HepG2 (cell line): ENCODE results near the gene AP2A2. TPM values are rescaled to one million over a fixed set of nuclear protein-coding genes. Genes with fewer than 3 reads are reported as not detected.

Source experiments
- AKNA ChIP-seq: sonication (generic); formaldehyde crosslinking; IDR thresholded peaks from 2 replicates; pipeline ENCODE4 v1.4.0; 2020; ENCODE audit warnings: missing genetic modification reagents, borderline replicate concordance
- MAFG ChIP-seq: sonication (generic); formaldehyde crosslinking; IDR thresholded peaks from 2 replicates; pipeline ENCODE4 v1.5.1; 2020; ENCODE audit warnings: mild to moderate bottlenecking, missing genetic modification reagents
- MXD1 ChIP-seq: sonication (generic); formaldehyde crosslinking; IDR thresholded peaks from 2 replicates; pipeline ENCODE4 v1.4.0; 2020; ENCODE audit warnings: mild to moderate bottlenecking, missing genetic modification reagents
- RFX5 ChIP-seq: IDR thresholded peaks from 2 replicates; pipeline ENCODE4 v1.6.1; 2011; ENCODE audit warnings: low read depth, low read length, improper control_type of control experiment
- SALL1 ChIP-seq: sonication (generic); formaldehyde crosslinking; IDR thresholded peaks from 2 replicates; pipeline ENCODE4 v1.8.0; 2022; ENCODE audit warnings: mild to moderate bottlenecking, missing genetic modification reagents
- SSRP1 ChIP-seq: IDR thresholded peaks from 2 replicates; pipeline ENCODE4 v1.6.1; 2016; ENCODE audit warnings: control low read depth
- TAF15 ChIP-seq: fragments of 200-400 bp; formaldehyde crosslinking; IDR thresholded peaks from one replicate; pipeline ENCODE4 v1.6.1; 2018; ENCODE audit warnings: mild to moderate bottlenecking, low read depth, low read length; ENCODE audit not compliant: poor library complexity, severe bottlenecking
- ZNF333 ChIP-seq: sonication (generic); formaldehyde crosslinking; IDR thresholded peaks from 2 replicates; pipeline ENCODE4 v1.4.0; 2020; ENCODE audit warnings: mild to moderate bottlenecking, missing genetic modification reagents, borderline replicate concordance
- ZNF550 ChIP-seq: sonication (generic); formaldehyde crosslinking; IDR thresholded peaks from 2 replicates; pipeline ENCODE4 v1.4.0; 2020; ENCODE audit warnings: mild to moderate bottlenecking, missing genetic modification reagents, borderline replicate concordance
- ZNF652 ChIP-seq: IDR thresholded peaks from 2 replicates; pipeline ENCODE4 v1.6.1; 2016; ENCODE audit warnings: low read depth, borderline replicate concordance
- ZNF672 ChIP-seq: sonication (generic); formaldehyde crosslinking; IDR thresholded peaks from 2 replicates; pipeline ENCODE4 v1.8.1; 2022; ENCODE audit warnings: missing genetic modification reagents
- ZNF792 ChIP-seq: IDR thresholded peaks from 2 replicates; pipeline ENCODE4 v1.6.1; 2016
- polyA plus RNA-seq, 8 experiments: library from polyadenylated mRNA; depleted of rRNA in 3 of 8; stranded (reverse) in 7 of 8; unstranded in 1 of 8; fragments of >200 nt; fragmentation: Illumina TruSeq in 4 of 8; extraction: Trizol in 4 of 8; gene quantifications; 2 replicates each; pipeline versions ENCODE4 v1.2.1 to v1.2.3, GENCODE V29; 2011 to 2016; ENCODE audit warnings: low read depth in 4 of 8, missing spikeins in 1 of 8, mixed read lengths in 1 of 8; ENCODE audit not compliant: insufficient read depth in 1 of 8
- total RNA-seq, 5 experiments: library from RNA; depleted of rRNA; stranded (reverse); fragments of >200 nt; fragmentation: Illumina TruSeq; extraction: Trizol; gene quantifications; 2 replicates each; pipeline ENCODE4 v1.2.3, GENCODE V29; 2016; ENCODE audit warnings: low read depth in 1 of 5
- TF ChIP-seq, protein P1 (sequence below): sonication (generic); formaldehyde crosslinking; IDR thresholded peaks from 2 replicates; pipeline ENCODE4 v1.4.0; 2020; ENCODE audit warnings: missing genetic modification reagents, mild to moderate bottlenecking, borderline replicate concordance
- TF ChIP-seq, protein P2 (sequence below): sonication (generic); formaldehyde crosslinking; IDR thresholded peaks from 2 replicates; pipeline ENCODE4 v1.4.0; 2020; ENCODE audit warnings: mild to moderate bottlenecking, missing genetic modification reagents

AP2A2 gene
- total and polyA plus RNA-seq, 2 of the 13 experiments (the other 11 are each of a cell fraction or from before 2014, with no cell fraction given) = 25.7 to 75.7 TPM

GRCh38 chr11:910044-910588 is 15.6 kb upstream of the AP2A2 start (continued):
- TF ChIP-seq RFX5 = no peak
- TF ChIP-seq MAFG (CRISPR knock-in tag) = 0 out of 2 replicates have a peak, but pooled peaks have one; percentile 49
- TF ChIP-seq, protein P1, sequence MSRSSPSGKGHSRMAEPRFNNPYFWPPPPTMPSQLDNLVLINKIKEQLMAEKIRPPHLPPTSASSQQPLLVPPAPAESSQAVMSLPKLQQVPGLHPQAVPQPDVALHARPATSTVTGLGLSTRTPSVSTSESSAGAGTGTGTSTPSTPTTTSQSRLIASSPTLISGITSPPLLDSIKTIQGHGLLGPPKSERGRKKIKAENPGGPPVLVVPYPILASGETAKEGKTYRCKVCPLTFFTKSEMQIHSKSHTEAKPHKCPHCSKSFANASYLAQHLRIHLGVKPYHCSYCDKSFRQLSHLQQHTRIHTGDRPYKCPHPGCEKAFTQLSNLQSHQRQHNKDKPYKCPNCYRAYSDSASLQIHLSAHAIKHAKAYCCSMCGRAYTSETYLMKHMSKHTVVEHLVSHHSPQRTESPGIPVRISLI (CRISPR knock-in tag) = 0 out of 2 replicates have a peak, but pooled peaks have one; percentile 47
- TF ChIP-seq ZNF792 = no peak
- TF ChIP-seq SSRP1 (CRISPR knock-in tag) = no peak
- TF ChIP-seq ZNF333 (CRISPR knock-in tag) = 0 out of 2 replicates have a peak, but pooled peaks have one; percentile 41
- no peak for TF ChIP-seq ZNF672 (CRISPR knock-in tag)
- no peak for TF ChIP-seq SALL1 (CRISPR knock-in tag)
- TF ChIP-seq MXD1 (CRISPR knock-in tag) = peak; percentile 67
- TF ChIP-seq ZNF550 (CRISPR knock-in tag) = no peak
- no peak for TF ChIP-seq ZNF652 (CRISPR knock-in tag)
- TF ChIP-seq TAF15 = peak; percentile 21
- TF ChIP-seq, protein P2, sequence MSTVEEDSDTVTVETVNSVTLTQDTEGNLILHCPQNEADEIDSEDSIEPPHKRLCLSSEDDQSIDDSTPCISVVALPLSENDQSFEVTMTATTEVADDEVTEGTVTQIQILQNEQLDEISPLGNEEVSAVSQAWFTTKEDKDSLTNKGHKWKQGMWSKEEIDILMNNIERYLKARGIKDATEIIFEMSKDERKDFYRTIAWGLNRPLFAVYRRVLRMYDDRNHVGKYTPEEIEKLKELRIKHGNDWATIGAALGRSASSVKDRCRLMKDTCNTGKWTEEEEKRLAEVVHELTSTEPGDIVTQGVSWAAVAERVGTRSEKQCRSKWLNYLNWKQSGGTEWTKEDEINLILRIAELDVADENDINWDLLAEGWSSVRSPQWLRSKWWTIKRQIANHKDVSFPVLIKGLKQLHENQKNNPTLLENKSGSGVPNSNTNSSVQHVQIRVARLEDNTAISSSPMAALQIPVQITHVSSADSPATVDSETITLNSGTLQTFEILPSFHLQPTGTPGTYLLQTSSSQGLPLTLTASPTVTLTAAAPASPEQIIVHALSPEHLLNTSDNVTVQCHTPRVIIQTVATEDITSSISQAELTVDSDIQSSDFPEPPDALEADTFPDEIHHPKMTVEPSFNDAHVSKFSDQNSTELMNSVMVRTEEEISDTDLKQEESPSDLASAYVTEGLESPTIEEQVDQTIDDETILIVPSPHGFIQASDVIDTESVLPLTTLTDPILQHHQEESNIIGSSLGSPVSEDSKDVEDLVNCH = no peak
- TF ChIP-seq AKNA (CRISPR knock-in tag) = no peak
